SK-N-SH (cell line): Measurements from ENCODE around the gene ASCL5. TPM values are rescaled to one million over a fixed set of nuclear protein-coding genes. Genes with fewer than 3 reads are reported as not detected.

Source experiments
- CTCF ChIA-PET: fragments of 300-600, 350-600 bp; formaldehyde crosslinking; extraction: SDS; loops from one replicate; lab custom pipeline; 2021; lab: Yijun Ruan, JAX
- POLR2A ChIA-PET: fragments of 350-600 bp; sonication (Branson Sonifier 250); formaldehyde crosslinking; extraction: SDS; loops from one replicate; lab custom pipeline; 2020; ENCODE audit warnings: antibody characterized with exemption, inconsistent platforms; lab: Yijun Ruan, JAX
- DNase-seq: peaks from one replicate; pipeline ENCODE4 v3.0.0; 2012
- H2AFZ ChIP-seq: fragments of 200-600 bp; sonication (generic); 2 replicates; pipeline ENCODE4 v1.8.1; 2016; ENCODE audit warnings: antibody characterized with exemption, mild to moderate bottlenecking, low read depth
- H3F3A ChIP-seq: fragments of 200-600 bp; sonication (generic); replicated peaks from 2 replicates; pipeline ENCODE3; 2016; ENCODE audit warnings: antibody characterized with exemption, mild to moderate bottlenecking; ENCODE audit not compliant: insufficient read depth
- H3K27ac ChIP-seq, 2 experiments: fragments of 200-500 bp in 1 of 2; fragments of 200-600 bp in 1 of 2; sonication (Bioruptor generic) in 1 of 2; sonication (generic), shearing (Covaris generic) in 1 of 2; 2 replicates each; pipeline versions ENCODE4 v1.5.1 to v1.6.1; 2014 to 2016; ENCODE audit warnings: low read depth in 2 of 2, inconsistent platforms in 1 of 2, low read length in 1 of 2, mild to moderate bottlenecking in 1 of 2, mixed read lengths in 1 of 2
- H3K27me3 ChIP-seq: fragments of 200-600 bp; sonication (generic), shearing (Covaris generic); 2 replicates; pipeline ENCODE4 v1.6.1; 2016; ENCODE audit warnings: mixed run types; ENCODE audit not compliant: insufficient read depth
- H3K36me3 ChIP-seq, 2 experiments: fragments of 200-500 bp in 1 of 2; fragments of 200-600 bp in 1 of 2; sonication (Bioruptor generic) in 1 of 2; sonication (generic) in 1 of 2; replicated peaks in 1 of 2; 2 replicates each; pipeline versions ENCODE3 to v1.5.1; 2014 to 2016; ENCODE audit warnings: low read length in 1 of 2, mild to moderate bottlenecking in 1 of 2; ENCODE audit not compliant: insufficient read depth in 2 of 2, control insufficient read depth in 1 of 2
- H3K4me1 ChIP-seq, 2 experiments: fragments of 200-500 bp in 1 of 2; fragments of 200-600 bp in 1 of 2; sonication (Bioruptor generic) in 1 of 2; sonication (generic), shearing (Covaris generic) in 1 of 2; 2 replicates each; pipeline versions ENCODE4 v1.5.1 to v1.6.1; 2014 to 2016; ENCODE audit warnings: low read depth in 1 of 2, low read length in 1 of 2, mixed run types in 1 of 2; ENCODE audit not compliant: insufficient read depth in 2 of 2, control insufficient read depth in 1 of 2
- H3K4me2 ChIP-seq: fragments of 200-600 bp; sonication (generic), shearing (Covaris generic); 2 replicates; pipeline ENCODE4 v1.6.1; 2017; ENCODE audit warnings: mixed run types
- H3K4me3 ChIP-seq, 2 experiments: fragments of 200-500 bp in 1 of 2; fragments of 200-600 bp in 1 of 2; sonication (Bioruptor generic) in 1 of 2; sonication (generic), shearing (Covaris generic) in 1 of 2; 2 replicates each; pipeline versions ENCODE4 v1.5.1 to v1.8.1; 2014 to 2016; ENCODE audit warnings: low read depth in 2 of 2, inconsistent platforms in 1 of 2, low read length in 1 of 2, mild to moderate bottlenecking in 1 of 2, mixed read lengths in 1 of 2, moderate library complexity in 1 of 2
- H3K79me2 ChIP-seq: fragments of 200-600 bp; sonication (generic); 2 replicates; pipeline ENCODE4 v1.8.1; 2017; ENCODE audit warnings: mild to moderate bottlenecking; ENCODE audit not compliant: insufficient read depth
- H3K9ac ChIP-seq: fragments of 200-600 bp; sonication (generic); 2 replicates; pipeline ENCODE4 v1.6.1; 2017; ENCODE audit warnings: mixed run types
- H3K9me2 ChIP-seq: fragments of 200-600 bp; sonication (generic); 2 replicates; pipeline ENCODE4 v1.6.1; 2017; ENCODE audit warnings: mixed run types
- H3K9me3 ChIP-seq: fragments of 200-600 bp; sonication (generic); 2 replicates; pipeline ENCODE4 v1.6.1; 2017; ENCODE audit warnings: mixed run types, mild to moderate bottlenecking, moderate library complexity
- H4K20me1 ChIP-seq: fragments of 200-600 bp; sonication (generic); 2 replicates; pipeline ENCODE4 v1.6.1; 2017; ENCODE audit warnings: mild to moderate bottlenecking, mixed run types; ENCODE audit not compliant: insufficient read depth
- CHD2 ChIP-seq: fragments of 150-350 bp; IDR thresholded peaks from 2 replicates; pipeline ENCODE4 v1.6.1; 2018; ENCODE audit warnings: low read length; ENCODE audit not compliant: partially characterized antibody
- FOSL2 ChIP-seq: IDR thresholded peaks from 2 replicates; pipeline ENCODE4 v1.4.0; 2012; ENCODE audit warnings: low read depth, mild to moderate bottlenecking, moderate library complexity, borderline replicate concordance
- FOXJ3 ChIP-seq: sonication (generic); formaldehyde crosslinking; IDR thresholded peaks from 2 replicates; pipeline ENCODE4 v1.5.1; 2020; ENCODE audit warnings: mild to moderate bottlenecking, missing genetic modification reagents
- FOXM1 ChIP-seq: IDR thresholded peaks from 2 replicates; pipeline ENCODE4 v1.4.0; 2012; ENCODE audit warnings: low read depth, mild to moderate bottlenecking
- JUND ChIP-seq: IDR thresholded peaks from 2 replicates; pipeline ENCODE4 v1.4.0; 2012
- NFIC ChIP-seq: IDR thresholded peaks from 2 replicates; pipeline ENCODE4 v1.4.0; 2012; ENCODE audit warnings: borderline replicate concordance
- RCOR1 ChIP-seq: fragments of 150-350 bp; IDR thresholded peaks from 2 replicates; pipeline ENCODE4 v1.6.1; 2017; ENCODE audit warnings: antibody characterized with exemption, low read length
- SIN3A ChIP-seq: IDR thresholded peaks from 2 replicates; pipeline ENCODE4 v1.6.1; 2012; ENCODE audit warnings: low read depth, mild to moderate bottlenecking, low read length, moderate library complexity, borderline replicate concordance
- TAF1 ChIP-seq: IDR thresholded peaks from 2 replicates; pipeline ENCODE4 v1.6.1; 2012; ENCODE audit warnings: low read depth, mild to moderate bottlenecking, low read length, moderate library complexity, borderline replicate concordance
- TCF12 ChIP-seq: IDR thresholded peaks from 2 replicates; pipeline ENCODE4 v1.4.0; 2012
- WGBS: methylation state at CpG from one replicate; pipeline ENCODE4 v1.1.6; 2017; ENCODE audit warnings: low lambda C conversion rate; 5-methylcytosine and 5-hydroxymethylcytosine counted together
- polyA plus RNA-seq, 3 experiments: library from polyadenylated mRNA; depleted of rRNA; stranded (reverse); fragments of >200 nt; gene quantifications; 2 replicates each; pipeline ENCODE4 v1.2.3, GENCODE V29; 2012
- TF ChIP-seq, protein P1 (sequence below): IDR thresholded peaks from 2 replicates; pipeline ENCODE4 v1.4.0; 2012; ENCODE audit warnings: low read depth, borderline replicate concordance
- TF ChIP-seq, protein P2 (sequence below): IDR thresholded peaks from 2 replicates; pipeline ENCODE4; 2012

ASCL5 gene
- polyA plus RNA-seq, 1 of the 3 experiments (the other 2 are of a cell fraction), result not detected

DNA sequence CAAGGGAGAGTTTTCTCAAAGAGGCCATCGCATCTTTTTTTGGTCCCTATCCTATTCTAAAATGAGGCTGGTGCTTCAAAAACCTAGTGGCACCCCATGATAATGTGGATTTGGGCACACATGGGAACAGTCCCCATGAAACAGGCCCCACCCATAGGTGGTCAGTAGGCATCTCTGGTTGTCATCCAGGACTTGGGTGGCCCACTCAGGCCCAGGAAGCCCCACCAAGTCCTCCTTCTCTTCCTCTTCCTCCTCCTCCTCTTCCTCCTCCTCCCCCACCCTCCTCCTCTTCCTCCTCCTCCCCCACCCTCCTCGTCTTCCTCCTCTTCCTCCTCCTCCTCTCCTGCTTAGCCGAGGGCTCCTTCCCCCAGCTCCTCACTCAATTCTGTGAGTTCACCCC is 15.3 kb downstream of the ASCL5 start:
- peaks cover 0 to 7% of the 10 kb centered on the region in 2 experiments; a peak in 1 of 4 replicates for H3K4me1 ChIP-seq
- no peaks in the 10 kb centered on the region for H3F3A ChIP-seq
- TF ChIP-seq RCOR1 (no peak), TAF1 (no peak), CHD2 (no peak), NFIC (no peak), FOXM1 (no peak), TCF12 (no peak), SIN3A (no peak), FOXJ3 (CRISPR knock-in tag) (no peak)
- H3K36me3 ChIP-seq, result no peaks in the 10 kb centered on the region
- no peak overlapping the region for H3K27ac ChIP-seq
- CTCF ChIA-PET, result interaction anchor here (1.1 to 6.7 kb wide), 2 partner anchors 31 to 139 kb away, joined by 3 to 114 read pairs; no protein-coding TSS in a partner anchor
- WGBS, result 63% methylated on average over 3 of the region's 3 CpGs
- DNase-seq, result no peak
- H4K20me1 ChIP-seq, result no peaks in the 10 kb centered on the region
- no peak overlapping the region for H3K9ac ChIP-seq
- H2AFZ ChIP-seq, result no peak overlapping the region
- H3K9me2 ChIP-seq, result no peaks in the 10 kb centered on the region
- POLR2A ChIA-PET, result no interaction called here
- H3K4me2 ChIP-seq, result no peak overlapping the region
- no peak overlapping the region for H3K4me3 ChIP-seq
- H3K79me2 ChIP-seq, result no peaks in the 10 kb centered on the region
- no peaks in the 10 kb centered on the region for H3K9me3 ChIP-seq
- peaks cover 26% of the 10 kb centered on the region; the same call in 1 of the 2 replicates for H3K27me3 ChIP-seq

DNA sequence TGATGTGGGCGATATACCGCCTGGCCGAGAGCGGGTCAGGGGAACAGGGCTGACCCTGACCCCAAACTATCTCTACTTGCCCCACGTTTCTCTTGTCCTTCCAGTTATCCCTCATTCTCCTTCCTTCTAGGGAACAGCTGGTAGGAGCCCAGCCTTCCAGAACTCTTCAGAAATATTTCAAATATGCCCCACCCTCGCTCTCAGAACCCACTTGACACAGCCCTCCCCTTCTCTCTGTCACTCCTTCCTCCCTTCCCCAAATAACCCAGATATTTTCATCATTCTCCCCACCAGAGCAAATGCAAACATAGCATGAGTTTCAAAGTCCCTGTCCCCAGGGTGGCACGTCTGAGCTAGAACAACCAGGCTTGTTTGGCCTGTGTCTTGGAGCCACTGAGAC is 15.8 kb downstream of the ASCL5 start:
- TF ChIP-seq JUND (no peak), FOXM1 (no peak), FOSL2 (no peak)
- TF ChIP-seq, protein P1, sequence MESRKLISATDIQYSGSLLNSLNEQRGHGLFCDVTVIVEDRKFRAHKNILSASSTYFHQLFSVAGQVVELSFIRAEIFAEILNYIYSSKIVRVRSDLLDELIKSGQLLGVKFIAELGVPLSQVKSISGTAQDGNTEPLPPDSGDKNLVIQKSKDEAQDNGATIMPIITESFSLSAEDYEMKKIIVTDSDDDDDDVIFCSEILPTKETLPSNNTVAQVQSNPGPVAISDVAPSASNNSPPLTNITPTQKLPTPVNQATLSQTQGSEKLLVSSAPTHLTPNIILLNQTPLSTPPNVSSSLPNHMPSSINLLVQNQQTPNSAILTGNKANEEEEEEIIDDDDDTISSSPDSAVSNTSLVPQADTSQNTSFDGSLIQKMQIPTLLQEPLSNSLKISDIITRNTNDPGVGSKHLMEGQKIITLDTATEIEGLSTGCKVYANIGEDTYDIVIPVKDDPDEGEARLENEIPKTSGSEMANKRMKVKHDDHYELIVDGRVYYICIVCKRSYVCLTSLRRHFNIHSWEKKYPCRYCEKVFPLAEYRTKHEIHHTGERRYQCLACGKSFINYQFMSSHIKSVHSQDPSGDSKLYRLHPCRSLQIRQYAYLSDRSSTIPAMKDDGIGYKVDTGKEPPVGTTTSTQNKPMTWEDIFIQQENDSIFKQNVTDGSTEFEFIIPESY, result no peak
- TF ChIP-seq, protein P2, sequence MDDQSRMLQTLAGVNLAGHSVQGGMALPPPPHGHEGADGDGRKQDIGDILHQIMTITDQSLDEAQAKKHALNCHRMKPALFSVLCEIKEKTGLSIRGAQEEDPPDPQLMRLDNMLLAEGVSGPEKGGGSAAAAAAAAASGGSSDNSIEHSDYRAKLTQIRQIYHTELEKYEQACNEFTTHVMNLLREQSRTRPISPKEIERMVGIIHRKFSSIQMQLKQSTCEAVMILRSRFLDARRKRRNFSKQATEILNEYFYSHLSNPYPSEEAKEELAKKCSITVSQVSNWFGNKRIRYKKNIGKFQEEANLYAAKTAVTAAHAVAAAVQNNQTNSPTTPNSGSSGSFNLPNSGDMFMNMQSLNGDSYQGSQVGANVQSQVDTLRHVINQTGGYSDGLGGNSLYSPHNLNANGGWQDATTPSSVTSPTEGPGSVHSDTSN, result no peak
- Histone ChIP-seq H3K9ac (no peak overlapping the region), H3K27me3 (peaks cover 26% of the 10 kb centered on the region; the same call in 1 of the 2 replicates), H3K4me3 (no peak overlapping the region), H3K4me1 (peaks cover 0 to 7% of the 10 kb centered on the region in 2 experiments; a peak in 1 of 4 replicates), H3K9me3 (no peaks in the 10 kb centered on the region), H3K4me2 (no peak overlapping the region), H3F3A (no peaks in the 10 kb centered on the region), H3K9me2 (no peaks in the 10 kb centered on the region), H3K36me3 (no peaks in the 10 kb centered on the region), H2AFZ (no peak overlapping the region), H3K79me2 (no peaks in the 10 kb centered on the region), H3K27ac (no peak overlapping the region), H4K20me1 (no peaks in the 10 kb centered on the region)
- POLR2A ChIA-PET, result interaction anchor here (0.6 kb wide), 1 partner anchor 10 kb away, joined by 3 read pairs; no protein-coding TSS in a partner anchor
- 76% methylated on average over 7 of the region's 7 CpGs for WGBS
- CTCF ChIA-PET, result interaction anchor here (1.1 to 6.7 kb wide), 2 partner anchors 30 to 139 kb away, joined by 3 to 114 read pairs; no protein-coding TSS in a partner anchor
- DNase-seq, result no peak
